Stimulated activated CD4-positive, alpha-beta T cell treated with anti-CD3 and anti-CD28 coated beads, Interleukin-1b, Interleukin-23, amount 100 ng/mL, for 24 hours (primary cell): ENCODE data around the gene KIFC3.
"Not testable (repeated sequence)": the region's sequence is repeated elsewhere in the genome, so short reads cannot be mapped to it uniquely, and the experiment has no call there.

Experiments
- DNase-seq, 4 experiments: peaks; one replicate each; pipeline ENCODE4 v3.0.0-alpha.2; 2020; ENCODE audit warnings: low read depth in 4 of 4, low spot score in 1 of 4

Gene KIFC3, protein sequence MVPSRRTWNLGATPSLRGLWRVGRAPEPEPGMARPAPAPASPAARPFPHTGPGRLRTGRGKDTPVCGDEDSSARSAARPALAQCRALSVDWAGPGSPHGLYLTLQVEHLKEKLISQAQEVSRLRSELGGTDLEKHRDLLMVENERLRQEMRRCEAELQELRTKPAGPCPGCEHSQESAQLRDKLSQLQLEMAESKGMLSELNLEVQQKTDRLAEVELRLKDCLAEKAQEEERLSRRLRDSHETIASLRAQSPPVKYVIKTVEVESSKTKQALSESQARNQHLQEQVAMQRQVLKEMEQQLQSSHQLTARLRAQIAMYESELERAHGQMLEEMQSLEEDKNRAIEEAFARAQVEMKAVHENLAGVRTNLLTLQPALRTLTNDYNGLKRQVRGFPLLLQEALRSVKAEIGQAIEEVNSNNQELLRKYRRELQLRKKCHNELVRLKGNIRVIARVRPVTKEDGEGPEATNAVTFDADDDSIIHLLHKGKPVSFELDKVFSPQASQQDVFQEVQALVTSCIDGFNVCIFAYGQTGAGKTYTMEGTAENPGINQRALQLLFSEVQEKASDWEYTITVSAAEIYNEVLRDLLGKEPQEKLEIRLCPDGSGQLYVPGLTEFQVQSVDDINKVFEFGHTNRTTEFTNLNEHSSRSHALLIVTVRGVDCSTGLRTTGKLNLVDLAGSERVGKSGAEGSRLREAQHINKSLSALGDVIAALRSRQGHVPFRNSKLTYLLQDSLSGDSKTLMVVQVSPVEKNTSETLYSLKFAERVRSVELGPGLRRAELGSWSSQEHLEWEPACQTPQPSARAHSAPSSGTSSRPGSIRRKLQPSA

DNA sequence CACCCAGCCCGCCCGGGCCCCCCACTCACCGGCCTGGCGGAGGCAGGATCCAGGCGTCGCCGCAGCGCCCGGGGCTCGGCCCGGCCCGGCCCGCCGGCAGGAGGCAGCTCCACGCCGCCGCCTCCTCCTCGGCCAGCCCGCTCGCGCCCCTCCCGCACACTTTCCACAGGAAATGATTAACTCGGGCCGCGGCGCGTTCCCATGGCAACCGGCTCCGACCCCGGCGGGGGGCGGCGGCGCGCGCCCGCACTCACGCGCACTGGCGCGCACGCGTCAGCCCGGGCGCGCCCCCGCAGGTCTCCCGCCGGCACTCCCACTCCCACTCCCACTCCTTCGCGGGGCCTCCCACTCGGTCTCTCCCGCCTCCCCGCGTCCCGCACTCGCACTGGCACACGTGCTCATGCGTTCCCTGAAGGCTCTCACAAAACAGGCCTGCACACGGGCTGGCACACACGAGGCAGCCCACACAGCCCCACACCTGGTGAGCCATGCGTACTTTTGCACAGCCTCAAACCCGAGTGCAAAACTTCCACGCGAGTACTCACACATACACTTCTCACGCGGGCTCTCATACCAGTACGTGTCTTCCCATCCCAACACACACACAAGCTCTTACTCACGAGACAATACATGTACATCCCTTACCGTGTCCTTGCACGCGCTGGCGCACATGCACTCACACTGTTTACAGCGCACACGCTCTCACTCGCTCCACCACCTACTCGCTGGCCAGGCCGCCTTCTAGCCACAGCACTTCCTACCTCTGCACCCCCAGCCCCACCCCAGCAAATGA, at the start of gene KIFC3:
Gene KIFC3 (minus strand): TSS at position 151 of the 793 bp plus-strand sequence. CDS start 4,248 bp downstream, outside the sequence.
- DNase-seq, result peak; percentile 15 to 62 (median 36)

DNA sequence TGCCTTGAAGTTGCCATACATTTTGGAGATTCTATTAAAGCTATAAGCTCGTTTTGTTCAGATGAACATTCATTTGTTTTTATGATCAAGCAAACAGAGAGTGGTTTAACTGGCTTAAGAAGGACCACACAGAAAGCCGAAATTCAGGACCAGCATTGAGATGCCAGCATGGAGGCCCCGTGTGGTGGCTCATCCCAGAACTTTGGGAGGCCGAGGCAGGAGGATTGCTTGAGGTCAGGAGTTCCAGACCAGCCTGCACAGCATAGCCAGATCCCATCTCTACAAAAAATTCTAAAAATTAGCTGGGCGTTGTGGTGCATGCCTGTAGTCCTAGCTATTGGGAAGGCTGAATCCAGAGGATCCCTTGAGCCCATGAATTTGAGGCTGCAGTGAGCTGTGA, 45.9 kb upstream of the KIFC3 start:
- no peak for DNase-seq

- DNase-seq, result not testable (repeated sequence)
Observed at GRCh38 chr16:57846931-57847330, 44.6 kb upstream of the KIFC3 start.

- DNase-seq, result no peak
Observed at GRCh38 chr16:57846078-57846697, 43.9 kb upstream of the KIFC3 start.

GRCh38 chr16:57845115-57845514, 42.8 kb upstream of the KIFC3 start:
- no peak for DNase-seq

DNA sequence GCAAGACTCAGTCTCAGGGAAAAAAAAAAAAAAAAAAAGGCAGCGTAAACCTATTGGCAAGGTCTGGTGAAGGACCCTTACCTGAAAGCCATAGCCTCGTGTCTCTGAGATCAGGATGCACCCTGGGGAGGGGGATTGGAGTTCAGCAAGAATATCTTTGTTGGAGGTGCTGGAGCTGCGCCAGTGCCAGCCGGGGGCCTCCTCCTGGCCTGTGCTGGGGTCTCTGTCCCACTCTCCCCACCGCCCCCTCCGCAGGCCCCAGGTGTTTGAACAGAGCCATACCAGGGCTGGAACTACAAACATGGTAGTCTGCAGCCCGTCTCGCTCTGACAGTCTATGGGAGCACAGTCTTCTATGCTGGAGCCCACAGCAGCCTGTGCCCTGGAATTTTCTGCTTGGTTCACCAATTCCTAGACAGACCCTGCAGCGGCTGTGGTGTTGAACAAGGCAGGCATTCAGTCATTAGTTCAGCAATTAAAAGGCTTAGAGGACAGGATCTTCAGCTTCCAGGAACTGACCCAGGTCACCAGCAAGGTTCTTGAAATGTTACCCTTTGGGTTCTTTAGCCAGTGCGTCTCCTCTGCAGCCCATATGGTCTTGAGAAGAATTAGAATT, 42.2 kb upstream of the KIFC3 start:
- no peak for DNase-seq

DNA sequence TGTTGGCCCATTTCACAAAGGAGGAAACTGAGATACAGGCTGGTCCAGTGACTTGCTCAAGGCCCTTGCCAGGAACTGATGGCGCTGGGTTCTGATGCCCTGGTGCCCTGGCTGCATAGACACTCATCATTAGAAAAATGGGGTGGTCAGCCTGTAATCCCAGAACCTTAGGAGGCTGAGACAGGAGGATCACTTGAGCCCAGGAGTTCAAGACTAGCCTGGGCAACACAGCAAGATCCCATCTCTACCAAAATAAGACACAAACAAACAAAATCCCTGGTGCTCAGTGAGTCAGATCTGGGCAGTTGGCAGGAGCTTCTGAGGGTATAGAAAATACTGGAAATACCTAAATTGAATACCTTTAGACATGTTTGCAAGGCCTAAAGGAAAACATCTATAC, 41.1 kb upstream of the KIFC3 start:
- DNase-seq, result no peak

- DNase-seq, result no peak
Observed at GRCh38 chr16:57842601-57843000, 40.3 kb upstream of the KIFC3 start.

GRCh38 chr16:57840833-57841232, 38.5 kb upstream of the KIFC3 start:
- no peak for DNase-seq

DNA sequence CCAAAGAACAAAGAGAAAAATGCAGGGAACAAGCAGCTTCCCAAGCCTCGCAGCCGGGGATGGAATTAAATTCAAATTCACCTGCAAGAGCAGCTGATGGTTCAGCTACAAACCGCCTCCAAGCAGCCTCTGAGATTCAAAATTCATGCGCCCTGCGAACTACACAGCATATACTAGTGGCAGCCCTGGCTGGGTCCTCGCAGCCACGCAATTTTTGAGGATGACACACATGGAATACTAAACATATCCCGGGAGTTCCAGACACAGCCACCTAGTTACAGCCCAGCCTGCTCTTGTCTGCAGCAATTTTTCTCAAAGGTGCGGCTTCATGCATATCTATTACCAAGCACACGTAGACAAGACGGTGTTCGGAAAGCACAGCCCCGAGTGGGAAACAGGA, 35.9 kb upstream of the KIFC3 start:
- no peak for DNase-seq

- no peak for DNase-seq
Observed at GRCh38 chr16:57837305-57838125, 35.2 kb upstream of the KIFC3 start.

- DNase-seq, result not testable (repeated sequence)
Observed at GRCh38 chr16:57835439-57835838, 33.1 kb upstream of the KIFC3 start.

- DNase-seq, result no peak
Observed at GRCh38 chr16:57834936-57835335, 32.6 kb upstream of the KIFC3 start.

DNA sequence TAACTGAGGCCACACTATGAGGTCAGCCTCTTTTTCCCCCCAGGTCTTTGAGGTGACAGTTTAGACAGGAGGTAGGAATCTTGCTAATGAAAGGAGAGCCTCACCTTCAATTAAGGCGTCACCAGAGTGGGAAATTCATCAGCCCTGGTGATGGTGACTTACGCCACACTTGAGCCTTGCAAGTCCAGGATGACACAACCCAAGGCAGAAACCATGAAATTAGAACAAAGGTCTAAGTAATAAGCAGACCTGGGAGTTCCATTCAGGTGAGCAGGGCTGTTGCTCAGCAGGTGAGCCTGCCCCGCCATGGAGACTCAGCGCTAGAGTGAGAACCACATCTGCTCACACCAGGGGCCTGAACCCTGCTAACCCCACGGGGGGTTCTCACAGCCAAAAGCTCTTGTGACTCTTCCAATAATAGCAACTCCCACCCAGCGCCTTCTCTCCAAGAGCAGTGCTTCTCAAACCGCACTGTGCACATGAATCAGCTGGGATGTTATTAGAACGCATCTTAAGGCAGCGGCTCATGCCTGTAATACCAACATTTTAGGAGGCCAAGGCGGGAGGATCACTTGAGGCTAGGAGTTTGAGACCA, 28.7 kb upstream of the KIFC3 start:
- no peak for DNase-seq

DNA sequence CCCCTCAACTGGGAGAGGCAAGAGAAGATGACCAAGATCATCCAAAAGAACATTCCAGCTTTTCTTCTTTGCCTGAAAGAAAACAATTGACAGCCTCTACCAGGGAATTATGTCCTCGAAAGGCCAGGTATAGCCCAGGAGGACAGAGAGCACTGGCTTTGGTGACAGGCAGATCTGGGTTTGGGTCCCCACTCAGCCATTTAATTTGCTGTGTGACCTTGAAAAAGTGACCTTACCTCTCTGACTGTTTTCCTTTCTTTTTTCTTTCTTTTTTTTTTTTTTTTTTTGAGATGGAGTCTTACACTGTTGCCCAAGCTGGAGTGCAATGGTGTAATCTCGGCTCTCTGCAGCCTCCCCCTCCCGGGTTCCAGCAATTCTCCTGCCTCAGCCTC, 27.7 kb upstream of the KIFC3 start:
- DNase-seq, result no peak

DNA sequence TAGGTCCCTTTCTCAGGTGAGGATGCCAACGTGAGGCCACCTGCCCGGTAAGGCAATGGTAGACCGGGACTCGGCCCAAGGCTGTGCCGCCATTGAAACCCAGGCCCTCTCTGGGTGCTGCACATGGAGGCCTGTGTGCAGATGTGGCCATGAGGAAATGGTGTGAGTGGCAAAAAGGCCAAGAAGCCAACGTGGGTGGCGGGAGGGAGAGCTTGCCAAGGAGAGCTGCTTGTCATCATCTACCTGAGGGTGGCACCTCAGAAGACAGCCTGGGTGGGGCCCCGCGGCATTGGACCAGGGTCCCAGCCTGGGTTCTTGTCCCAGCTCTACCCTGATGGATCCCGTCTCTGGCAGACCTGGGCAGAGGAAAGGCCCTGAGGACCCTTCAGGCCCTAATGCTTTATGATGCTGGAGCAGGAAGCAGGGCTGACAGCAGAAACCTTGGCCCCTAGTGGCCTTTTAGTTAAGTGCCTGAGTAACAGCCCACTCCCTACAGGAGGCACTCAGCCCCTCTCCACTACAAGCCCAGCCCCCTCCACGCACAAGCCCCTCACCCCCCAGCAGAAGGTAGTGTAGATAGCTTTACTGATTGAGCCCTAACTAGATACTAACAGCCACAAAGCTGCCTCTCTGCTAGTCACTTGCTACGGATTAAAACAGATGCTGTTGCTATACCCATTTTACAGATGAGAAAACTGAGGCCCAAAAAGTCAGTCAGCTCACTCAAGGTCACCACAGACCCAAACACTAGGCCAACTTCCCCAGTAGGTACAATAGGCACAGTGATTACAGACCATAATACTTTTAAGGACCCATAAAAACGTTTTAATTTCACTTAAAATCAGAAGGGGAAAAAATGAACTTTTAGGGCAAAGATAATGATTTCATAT, 26.2 kb upstream of the KIFC3 start:
- no peak for DNase-seq

GRCh38 chr16:57826706-57827625, 24.7 kb upstream of the KIFC3 start:
- DNase-seq, result no peak
